AG04450 (cell line): ENCODE data around the gene ADSS1. TPM values are rescaled to one million over a fixed set of nuclear protein-coding genes. Genes with fewer than 3 reads are reported as not detected.

Experiments
- CTCF ChIA-PET: fragments of 300-600, 350-600 bp; formaldehyde crosslinking; extraction: SDS; loops from one replicate; lab custom pipeline; 2022; ENCODE audit warnings: antibody characterized with exemption, inconsistent platforms; lab: Charles Lee
- POLR2A ChIA-PET: fragments of 350-600 bp; formaldehyde crosslinking; extraction: SDS; loops from one replicate; lab custom pipeline; 2021; ENCODE audit warnings: antibody characterized with exemption, inconsistent platforms; lab: Yijun Ruan, JAX
- DNase-seq: peaks from one replicate; pipeline ENCODE4 v3.0.0-alpha.2; 2011; ENCODE audit warnings: low read depth, low spot score
- H3K27ac ChIP-seq: one replicate; pipeline ENCODE4 v1.5.1; 2012; ENCODE audit warnings: low read depth, low read length, control low read depth
- H3K27me3 ChIP-seq: one replicate; pipeline ENCODE4 v1.6.0; 2012; ENCODE audit warnings: low read length; ENCODE audit not compliant: control insufficient read depth, insufficient read depth
- H3K4me3 ChIP-seq: 2 replicates; pipeline ENCODE4 v1.5.1; 2011; ENCODE audit warnings: mild to moderate bottlenecking, low read depth, low read length, control low read depth
- H3K9me3 ChIP-seq: 2 replicates; pipeline ENCODE4 v1.5.1; 2012; ENCODE audit warnings: low read length; ENCODE audit not compliant: control insufficient read depth, insufficient read depth
- CTCF ChIP-seq: IDR thresholded peaks from 2 replicates; pipeline ENCODE4 v1.5.1; 2011; ENCODE audit warnings: low read depth, low read length, control low read depth, inconsistent platforms
- polyA plus RNA-seq: library from polyadenylated mRNA; depleted of rRNA; stranded (reverse); fragments of >200 nt; gene quantifications from 2 replicates; pipeline ENCODE4 v1.2.3, GENCODE V29; 2011

The ADSS1 gene
- polyA plus RNA-seq, 1 experiment, result 2.8 TPM

GRCh38 chr14:104786091-104786586 is 62.1 kb downstream of the ADSS1 start:
- POLR2A ChIA-PET, result no interaction called here
- no peaks in the 10 kb centered on the region; the same call in 1 of the 2 replicates for H3K9me3 ChIP-seq
- CTCF ChIA-PET, result interaction anchor here (0.6 to 2.8 kb wide), 2 partner anchors 18 to 34 kb away, joined by 3 to 12 read pairs; no protein-coding TSS in a partner anchor
- no peak overlapping the region for H3K4me3 ChIP-seq
- no peak for TF ChIP-seq CTCF
- no peak for DNase-seq
- no peak overlapping the region for H3K27ac ChIP-seq
- no peaks in the 10 kb centered on the region for H3K27me3 ChIP-seq

DNA sequence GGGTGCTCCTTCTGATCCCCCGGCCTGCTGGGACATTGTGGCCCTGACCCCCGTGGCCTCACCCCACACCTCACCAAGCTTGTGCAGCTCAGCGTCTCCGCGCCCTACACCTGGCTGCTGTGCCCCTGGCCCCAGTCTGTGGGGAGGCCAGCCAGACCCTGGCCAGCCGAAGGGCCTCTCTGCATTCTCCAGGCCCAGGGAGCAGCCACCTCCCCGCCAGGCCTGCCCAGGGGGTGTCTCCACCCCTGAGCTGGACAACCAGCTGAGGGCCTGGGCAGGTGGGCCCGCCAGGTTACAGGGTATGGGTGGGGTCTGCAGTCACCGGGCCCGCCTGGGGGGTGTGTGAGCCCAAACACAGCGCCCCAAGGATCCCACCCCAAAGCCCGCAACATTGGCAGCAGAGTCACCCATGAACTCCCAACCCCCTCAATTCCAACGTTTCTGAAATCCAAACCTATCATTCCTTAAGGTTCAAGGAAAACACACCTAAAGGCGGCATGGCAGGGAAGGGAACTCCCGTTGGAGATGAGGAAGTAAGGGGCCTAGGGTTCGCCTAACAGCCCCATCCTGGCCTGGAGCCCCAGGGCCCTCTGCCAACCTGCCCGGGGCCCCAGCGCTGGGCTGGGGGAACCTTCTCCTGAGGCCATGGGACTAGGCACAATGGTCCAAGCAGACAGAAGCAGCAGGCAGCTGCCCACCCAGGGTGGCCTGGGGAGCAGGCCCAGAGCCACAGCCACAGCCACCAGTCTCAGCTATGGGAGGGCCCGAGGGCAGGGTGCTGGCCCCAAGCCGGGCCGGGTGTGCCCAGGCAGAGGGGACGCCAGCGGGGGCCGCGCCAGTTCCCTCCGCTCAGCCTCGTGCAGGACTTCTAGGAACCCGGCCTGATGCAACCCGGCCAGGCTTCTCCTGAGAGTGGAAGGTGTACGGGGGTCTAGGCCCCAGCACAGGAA is 63.0 kb downstream of the ADSS1 start:
- no peaks in the 10 kb centered on the region; the same call in 1 of the 2 replicates for H3K9me3 ChIP-seq
- DNase-seq, result no peak
- H3K4me3 ChIP-seq, result no peak overlapping the region
- CTCF ChIA-PET, result interaction anchor here (0.6 to 2.8 kb wide), 2 partner anchors 18 to 33 kb away, joined by 3 to 12 read pairs; no protein-coding TSS in a partner anchor
- no peak overlapping the region for H3K27ac ChIP-seq
- no peaks in the 10 kb centered on the region for H3K27me3 ChIP-seq
- POLR2A ChIA-PET, result interaction anchor here (0.6 kb wide), 1 partner anchor 8 kb away, joined by 3 read pairs; no protein-coding TSS in a partner anchor
- no peak for TF ChIP-seq CTCF

- DNase-seq, result no peak
- ChIA-PET POLR2A (no interaction called here), CTCF (interaction anchor here (2.8 kb wide), 1 partner anchor 19 kb away, joined by 12 read pairs; no protein-coding TSS in a partner anchor)
- Histone ChIP-seq H3K9me3 (no peaks in the 10 kb centered on the region; the same call in 1 of the 2 replicates), H3K27ac (no peak overlapping the region), H3K27me3 (no peaks in the 10 kb centered on the region), H3K4me3 (no peak overlapping the region)
- TF ChIP-seq CTCF, result no peak
Observed at GRCh38 chr14:104787736-104788135, 63.7 kb downstream of the ADSS1 start.

- TF ChIP-seq CTCF, result no peak
- Histone ChIP-seq H3K9me3 (no peaks in the 10 kb centered on the region; the same call in 1 of the 2 replicates), H3K4me3 (no peak overlapping the region), H3K27ac (no peak overlapping the region), H3K27me3 (no peaks in the 10 kb centered on the region)
- no peak for DNase-seq
- ChIA-PET CTCF (interaction anchor here (2.8 kb wide), 1 partner anchor 20 kb away, joined by 12 read pairs; no protein-coding TSS in a partner anchor), POLR2A (no interaction called here)
Observed at GRCh38 chr14:104788161-104788818, 64.3 kb downstream of the ADSS1 start.
